GM12878 (cell line): Measurements from ENCODE around the gene UBE2F. TPM values are rescaled to one million over a fixed set of nuclear protein-coding genes. Genes with fewer than 3 reads are reported as not detected.

Source experiments
- ATAC-seq: fragments of 200-7000 bp; cut with Tn5 transposase; 3 replicates; pipeline ENCODE4 v1.9.1; 2020; ENCODE audit warnings: mild to moderate bottlenecking, moderate library complexity
- BruUV-seq: library from RNA; stranded (reverse); fragments of 400-500 nt; replicated peaks from 2 replicates; lab custom pipeline; 2021; lab: Mats Ljungman, UMichigan
- CTCF ChIA-PET: fragments of 300-600 bp; sonication (Branson Sonifier 250); formaldehyde crosslinking; extraction: SDS; loops from one replicate; lab custom pipeline; 2021; ENCODE audit warnings: inconsistent platforms; lab: Yijun Ruan, JAX
- POLR2A ChIA-PET: fragments of 350-600 bp; formaldehyde crosslinking; extraction: SDS; loops from one replicate; lab custom pipeline; 2021; ENCODE audit warnings: inconsistent platforms; lab: Charles Lee
- RAD21 ChIA-PET: fragments of 300-600 bp; sonication (Branson Sonifier 250); formaldehyde crosslinking; loops from one replicate; lab custom pipeline; 2023; ENCODE audit warnings: antibody characterized with exemption; ENCODE audit not compliant: unreplicated experiment; lab: Charles Lee
- SMC1A ChIA-PET: fragments of 300-600 bp; sonication (Branson Sonifier 250); formaldehyde crosslinking; loops from one replicate; lab custom pipeline; 2023; ENCODE audit not compliant: unreplicated experiment, uncharacterized antibody; lab: Charles Lee
- DNase-seq: peaks from one replicate; pipeline ENCODE4 v3.0.0-alpha.2; 2011; ENCODE audit warnings: low read depth, low spot score
- FAIRE-seq: peaks from 3 replicates; lab custom pipeline; 2011; peaks lifted over from hg19 to GRCh38; lab: Jason Lieb, UNC
- H2AFZ ChIP-seq: 2 replicates; pipeline ENCODE4 v1.6.0; 2011; ENCODE audit warnings: low read depth, low read length, control low read depth; ENCODE audit not compliant: control insufficient read depth
- H3K27ac ChIP-seq: 2 replicates; pipeline ENCODE4 v1.5.1; 2011; ENCODE audit warnings: control low read depth; ENCODE audit not compliant: control insufficient read depth, insufficient read depth
- H3K27me3 ChIP-seq, 2 experiments: replicated peaks in 1 of 2; 2 replicates each; pipeline versions ENCODE4 v1.6.0 to v1.6.1; 2011; ENCODE audit warnings: low read length in 1 of 2; ENCODE audit not compliant: control insufficient read depth in 2 of 2, insufficient read depth in 2 of 2
- H3K36me3 ChIP-seq, 2 experiments: 2 replicates each; pipeline ENCODE4 v1.5.1; 2011; ENCODE audit warnings: low read length in 1 of 2; ENCODE audit not compliant: control insufficient read depth in 2 of 2, insufficient read depth in 2 of 2
- H3K4me1 ChIP-seq: 2 replicates; pipeline ENCODE4 v1.6.1; 2011; ENCODE audit warnings: mild to moderate bottlenecking, low read length, moderate library complexity, mixed read lengths; ENCODE audit not compliant: control insufficient read depth, insufficient read depth
- H3K4me2 ChIP-seq: 2 replicates; pipeline ENCODE4 v1.6.0; 2011; ENCODE audit warnings: control low read depth; ENCODE audit not compliant: control insufficient read depth, insufficient read depth
- H3K4me3 ChIP-seq: fragments of 200-600 bp; sonication (generic); 2 replicates; pipeline ENCODE4 v1.5.1; 2016
- H3K79me2 ChIP-seq: 2 replicates; pipeline ENCODE4 v1.6.0; 2011; ENCODE audit warnings: low read length; ENCODE audit not compliant: control insufficient read depth, insufficient read depth
- H3K9ac ChIP-seq: 2 replicates; pipeline ENCODE4 v1.8.0; 2011; ENCODE audit warnings: low read length, control low read depth, mixed read lengths; ENCODE audit not compliant: control insufficient read depth, insufficient read depth
- H3K9me3 ChIP-seq: replicated peaks from 3 replicates; pipeline ENCODE4 v1.5.1; 2011; ENCODE audit warnings: mild to moderate bottlenecking, low read length; ENCODE audit not compliant: control insufficient read depth, insufficient read depth
- H4K20me1 ChIP-seq: 2 replicates; pipeline ENCODE4 v1.6.0; 2011; ENCODE audit not compliant: control insufficient read depth, insufficient read depth
- CBX3 ChIP-seq: fragments of 200-600 bp; sonication (generic); IDR thresholded peaks from 2 replicates; pipeline ENCODE4 v1.6.1; 2016; ENCODE audit warnings: low read depth, borderline replicate concordance
- EGR1 ChIP-seq, 2 experiments: IDR thresholded peaks; 1 replicate in 1 of 2; 2 replicates in 1 of 2; pipeline ENCODE4 v1.6.1; 2011 to 2012; ENCODE audit warnings: low read depth in 2 of 2, low read length in 2 of 2, borderline replicate concordance in 1 of 2, mild to moderate bottlenecking in 1 of 2, moderate library complexity in 1 of 2
- FOXM1 ChIP-seq: IDR thresholded peaks from 2 replicates; pipeline ENCODE4 v1.6.1; 2012; ENCODE audit warnings: low read depth, mild to moderate bottlenecking, inconsistent platforms, low read length, moderate library complexity
- GATAD2B ChIP-seq: fragments of 450-650 bp; conservative IDR thresholded peaks from 2 replicates; pipeline ENCODE4 v1.6.1; 2017; ENCODE audit warnings: low read depth, mild to moderate bottlenecking, moderate library complexity
- JUNB ChIP-seq: IDR thresholded peaks from 2 replicates; pipeline ENCODE4 v1.6.1; 2016; ENCODE audit warnings: antibody characterized with exemption, mild to moderate bottlenecking
- JUND ChIP-seq: IDR thresholded peaks from 2 replicates; pipeline ENCODE4 v1.6.1; 2012; ENCODE audit warnings: low read depth, mild to moderate bottlenecking, low read length, improper control_type of control experiment, moderate library complexity
- MLLT1 ChIP-seq: fragments of 450-650 bp; IDR thresholded peaks from 2 replicates; pipeline ENCODE4 v1.6.1; 2016; ENCODE audit warnings: mild to moderate bottlenecking
- MTA2 ChIP-seq: fragments of 450-650 bp; IDR thresholded peaks from 2 replicates; pipeline ENCODE4 v1.6.1; 2016; ENCODE audit warnings: low read depth, mild to moderate bottlenecking, moderate library complexity
- NFXL1 ChIP-seq: fragments of 450-650 bp; IDR thresholded peaks from 2 replicates; pipeline ENCODE4 v1.6.1; 2017; ENCODE audit warnings: antibody characterized with exemption, mild to moderate bottlenecking, borderline replicate concordance
- NR2C1 ChIP-seq: fragments of 450-650 bp; IDR thresholded peaks from 2 replicates; pipeline ENCODE4 v1.6.1; 2017; ENCODE audit warnings: antibody characterized with exemption, mild to moderate bottlenecking, moderate library complexity
- POLR2AphosphoS2 ChIP-seq: IDR thresholded peaks from 2 replicates; pipeline ENCODE4 v1.6.1; 2011; ENCODE audit warnings: low read depth, mild to moderate bottlenecking, low read length, improper control_type of control experiment, moderate library complexity
- SMARCA5 ChIP-seq: fragments of 450-650 bp; IDR thresholded peaks from 2 replicates; pipeline ENCODE4 v1.6.1; 2017; ENCODE audit warnings: mild to moderate bottlenecking
- SREBF1 ChIP-seq: IDR thresholded peaks from 2 replicates; pipeline ENCODE4 v1.6.1; 2012; ENCODE audit warnings: mild to moderate bottlenecking, low read length
- WGBS: methylation state at CpG from one replicate; pipeline ENCODE4 v1.1.6; 2016; ENCODE audit warnings: low lambda C conversion rate; ENCODE audit not compliant: insufficient replicate concordance, insufficient coverage; ENCODE audit errors: missing lambda C conversion rate; 5-methylcytosine and 5-hydroxymethylcytosine counted together
- in situ Hi-C: fragments of 300-500 bp; cut with MboI; formaldehyde crosslinking; loops from 9 replicates; pipeline ENCODE4 v1.14.3; 2018; ENCODE audit warnings: mixed read lengths
- intact Hi-C: fragments of 100-400 bp; cut with micrococcal nuclease; formaldehyde crosslinking; loops from one replicate; pipeline ENCODE4 v1.14.2; 2022; ENCODE audit not compliant: unreplicated experiment
- polyA plus RNA-seq, 11 experiments: library from polyadenylated mRNA; depleted of rRNA in 4 of 11; unstranded in 6 of 11; stranded (reverse) in 5 of 11; fragments of >200 nt; fragmentation: Nextera tagmentation in 4 of 11; fragmentation: Illumina TruSeq in 1 of 11; extraction: Ambion mirVana in 4 of 11; extraction: Trizol in 1 of 11; gene quantifications; 1 replicate in 1 of 11; 2 replicates in 10 of 11; pipeline versions ENCODE4 v1.2.1 to v1.2.3, GENCODE V29; 2011 to 2016; ENCODE audit warnings: inconsistent platforms in 2 of 11, missing spikeins in 2 of 11, low read depth in 1 of 11
- total RNA-seq, 4 experiments: library from RNA; depleted of rRNA in 3 of 4; stranded (reverse); fragments of >200 nt in 3 of 4; fragmentation: Illumina TruSeq in 1 of 4; extraction: Trizol in 1 of 4; gene quantifications; 2 replicates each; pipeline versions ENCODE4 v1.2.1 to v1.2.3, GENCODE V29; 2013 to 2021
- TF ChIP-seq, protein P1 (sequence below): IDR thresholded peaks from 2 replicates; pipeline ENCODE4 v1.6.1; 2012; ENCODE audit warnings: low read length, inconsistent platforms

The UBE2F gene
- total and polyA plus RNA-seq, 10 of the 15 experiments (the other 5 are each of a cell fraction or from before 2014, with no cell fraction given) = 12.3 to 64.4 (median 31.5) TPM

DNA sequence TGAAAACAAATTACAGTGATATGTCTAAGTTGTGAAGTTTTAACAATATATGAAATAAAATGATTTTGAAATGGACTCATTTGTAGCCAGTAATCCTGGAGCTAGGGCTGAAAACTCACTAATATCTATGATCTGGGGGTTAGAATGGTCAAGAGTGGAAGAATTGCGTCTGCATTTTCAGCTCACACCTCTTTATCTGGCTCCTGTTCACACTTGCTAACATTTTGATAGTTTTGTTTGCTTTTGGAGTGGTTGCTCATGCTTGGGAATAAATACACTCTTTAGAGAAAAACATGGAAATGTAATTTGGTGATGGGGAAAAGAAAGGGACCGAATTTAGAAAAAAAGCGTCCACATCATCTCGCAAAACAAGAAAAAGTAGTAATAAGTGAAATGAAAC is 30.7 kb downstream of the UBE2F start:
- POLR2A ChIA-PET = interaction anchor here (0.8 to 2.2 kb wide), 2 partner anchors 63 to 67 kb away, joined by 4 to 6 read pairs; partner anchors contain the start of gene SCLY
- FAIRE-seq = no peak
- no peak for ATAC-seq
- 73% methylated on average over 4 of the region's 4 CpGs for WGBS
- H2AFZ ChIP-seq = 0 out of 2 replicates have a peak overlapping the region, but pooled peaks have one; percentile 31
- no peaks in the 10 kb centered on the region for H3K4me1 ChIP-seq
- no peak for DNase-seq
- in situ Hi-C loops = no loop called here
- H3K9ac ChIP-seq = no peak overlapping the region
- intact Hi-C loops = no loop called here
- TF ChIP-seq MLLT1 (peak; percentile 24; the same call in 1 of the 2 replicates), CBX3 (no peak)
- H3K4me2 ChIP-seq = no peak overlapping the region
- no peaks in the 10 kb centered on the region for H3K79me2 ChIP-seq
- SMC1A ChIA-PET = interaction anchor here (1.0 to 4.0 kb wide), 10 partner anchors 10 to 111 kb away, joined by 3 to 28 read pairs (median 4); no protein-coding TSS in a partner anchor
- RAD21 ChIA-PET = interaction anchor here (0.9 to 3.8 kb wide), 6 partner anchors 9 to 111 kb away, joined by 3 to 28 read pairs (median 4); partner anchors contain the start of gene SCLY
- H3K4me3 ChIP-seq = no peak overlapping the region
- no peaks in the 10 kb centered on the region for H4K20me1 ChIP-seq
- no peaks in the 10 kb centered on the region for H3K27me3 ChIP-seq
- H3K9me3 ChIP-seq = 0 out of 3 replicates have a peak, but pooled peaks cover 1% of the 10 kb centered on the region
- CTCF ChIA-PET = interaction anchor here (0.8 to 3.7 kb wide), 6 partner anchors 17 to 111 kb away, joined by 3 to 15 read pairs (median 4); no protein-coding TSS in a partner anchor
- no peak overlapping the region for H3K27ac ChIP-seq
- BruUV-seq = no TSS peak
- H3K36me3 ChIP-seq = no peaks in the 10 kb centered on the region

GRCh38 chr2:237998530-237998929 is 31.7 kb downstream of the UBE2F start:
- BruUV-seq = no TSS peak
- H3K4me2 ChIP-seq = peak overlapping the region; percentile 23
- TF ChIP-seq JUNB (peak; percentile 45), NFXL1 (no peak), MTA2 (peak; percentile 79), POLR2AphosphoS2 (no peak), SMARCA5 (no peak), GATAD2B (no peak), SREBF1 (no peak), NR2C1 (no peak), EGR1 (IDR thresholded peaks at IDR 0.05; ENCODE audit: borderline replicate concordance in 1 of 2, low read depth in 2 of 2, low read length in 2 of 2) (no peak), FOXM1 (peak; percentile 20; the same call in 1 of the 2 replicates), JUND (peak; percentile 72)
- TF ChIP-seq, protein P1, sequence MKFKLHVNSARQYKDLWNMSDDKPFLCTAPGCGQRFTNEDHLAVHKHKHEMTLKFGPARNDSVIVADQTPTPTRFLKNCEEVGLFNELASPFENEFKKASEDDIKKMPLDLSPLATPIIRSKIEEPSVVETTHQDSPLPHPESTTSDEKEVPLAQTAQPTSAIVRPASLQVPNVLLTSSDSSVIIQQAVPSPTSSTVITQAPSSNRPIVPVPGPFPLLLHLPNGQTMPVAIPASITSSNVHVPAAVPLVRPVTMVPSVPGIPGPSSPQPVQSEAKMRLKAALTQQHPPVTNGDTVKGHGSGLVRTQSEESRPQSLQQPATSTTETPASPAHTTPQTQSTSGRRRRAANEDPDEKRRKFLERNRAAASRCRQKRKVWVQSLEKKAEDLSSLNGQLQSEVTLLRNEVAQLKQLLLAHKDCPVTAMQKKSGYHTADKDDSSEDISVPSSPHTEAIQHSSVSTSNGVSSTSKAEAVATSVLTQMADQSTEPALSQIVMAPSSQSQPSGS = peak; percentile 70

More at GRCh38 chr2:237998530-237998929, 31.7 kb downstream of the UBE2F start:
- peak overlapping the region; percentile 41; the same call in 1 of the 2 replicates for H3K4me3 ChIP-seq
- ChIA-PET CTCF (interaction anchor here (1.0 to 3.7 kb wide), 5 partner anchors 18 to 110 kb away, joined by 3 to 15 read pairs (median 5); no protein-coding TSS in a partner anchor), POLR2A (interaction anchor here (1.0 to 2.2 kb wide), 2 partner anchors 29 to 66 kb away, joined by 4 to 6 read pairs; no protein-coding TSS in a partner anchor), RAD21 (interaction anchor here (0.8 to 3.8 kb wide), 13 partner anchors 8 to 246 kb away, joined by 3 to 28 read pairs (median 4); partner anchors contain the start of gene SCLY), SMC1A (interaction anchor here (0.7 to 4.0 kb wide), 14 partner anchors 9 to 110 kb away, joined by 3 to 28 read pairs (median 4); partner anchors contain the start of gene SCLY)
- intact Hi-C loops (no loop called here), in situ Hi-C loops (no loop called here)
- no peak overlapping the region for H3K9ac ChIP-seq
- WGBS = 11% methylated on average over 3 of the region's 4 CpGs
- H3K4me1 ChIP-seq = no peaks in the 10 kb centered on the region
- peak overlapping the region; percentile 16 for H2AFZ ChIP-seq
- 0 out of 2 replicates have a peak overlapping the region, but pooled peaks have one; percentile 1 for H3K27ac ChIP-seq
- no peaks in the 10 kb centered on the region for H4K20me1 ChIP-seq
- H3K9me3 ChIP-seq = 0 out of 3 replicates have a peak, but pooled peaks cover 1% of the 10 kb centered on the region
- no peaks in the 10 kb centered on the region for H3K79me2 ChIP-seq
- H3K27me3 ChIP-seq = no peaks in the 10 kb centered on the region
- DNase-seq = peak; percentile 82
- H3K36me3 ChIP-seq = no peaks in the 10 kb centered on the region
- peak; percentile 98 for ATAC-seq
- FAIRE-seq = no peak
